Measurements from ENCODE around the gene OR10R2. TPM values are rescaled to one million over a fixed set of nuclear protein-coding genes. Genes with fewer than 3 reads are reported as not detected.

The OR10R2 gene
- total RNA-seq, 1 experiment from 2014 or later, result not detected

- H4K20me1 ChIP-seq (ENCODE audit: control insufficient read depth, insufficient read depth, insufficient read length), result no peaks in the 10 kb centered on the region
- no peak overlapping the region for H2BK120ac ChIP-seq (ENCODE audit: low read depth, low read length, poor library complexity, severe bottlenecking)
- H3K14ac ChIP-seq (ENCODE audit: insufficient read depth, low read length), result no peak overlapping the region
- H3K9me3 Mint-ChIP-seq, result peaks cover 2 to 11% of the 10 kb centered on the region in 2 experiments; a peak in 3 of 5 replicates
- no peak overlapping the region for H3T11ph ChIP-seq (ENCODE audit: low read length)
- no peaks in the 10 kb centered on the region for H3K79me1 ChIP-seq (ENCODE audit: insufficient read depth, low read depth, low read length, poor library complexity, severe bottlenecking)
- peaks cover 0 to 9% of the 10 kb centered on the region in 2 experiments; a peak in 2 of 4 replicates for H3K4me1 Mint-ChIP-seq
- H2BK20ac ChIP-seq (ENCODE audit: low read depth, low read length, poor library complexity, severe bottlenecking), result no peak overlapping the region
- H3K18ac ChIP-seq (ENCODE audit: insufficient read length, low read depth, low read length), result no peak overlapping the region
- no CpG with 5 or more reads among the region's 1 CpG for WGBS (ENCODE audit: extremely low coverage, insufficient read length, low lambda C conversion rate)
- no peak overlapping the region for H3K27ac Mint-ChIP-seq
- no peaks in the 10 kb centered on the region for H3K9me3 ChIP-seq (ENCODE audit: control insufficient read depth, low read depth, low read length)
- H4K8ac ChIP-seq (replicated peaks; ENCODE audit: insufficient read length, low read depth, low read length), result no peak overlapping the region
- H2AFZ ChIP-seq (ENCODE audit: low read length), result no peak overlapping the region
- H3K56ac ChIP-seq (ENCODE audit: insufficient read length, low read depth, low read length), result no peak overlapping the region
- no peak overlapping the region for H2BK5ac ChIP-seq (ENCODE audit: insufficient read length, low read length)
- H2BK15ac ChIP-seq (ENCODE audit: low read depth, low read length), result no peak overlapping the region
- H3K23me2 ChIP-seq (ENCODE audit: insufficient read length, low read depth, low read length, poor library complexity, severe bottlenecking), result no peaks in the 10 kb centered on the region
- no peak overlapping the region for H4K91ac ChIP-seq (ENCODE audit: insufficient read length, low read depth, low read length)
- H3K27ac ChIP-seq (ENCODE audit: insufficient read length, low read depth, low read length), result no peak overlapping the region
- no peak overlapping the region for H3K4me3 Mint-ChIP-seq
- H2AK5ac ChIP-seq (ENCODE audit: insufficient read length, low read length), result no peak overlapping the region
- no peak overlapping the region for H4K5ac ChIP-seq (ENCODE audit: insufficient read length, low read depth, low read length)
- no peaks in the 10 kb centered on the region for H3K4me1 ChIP-seq (ENCODE audit: insufficient read depth, low read length)
- no peaks in the 10 kb centered on the region for H3K27me3 Mint-ChIP-seq (ENCODE audit: low read depth)
- no peak overlapping the region for H3K9ac ChIP-seq (ENCODE audit: extremely low read depth, insufficient read length, low read length)
- no peaks in the 10 kb centered on the region for H3K79me2 ChIP-seq (ENCODE audit: insufficient read depth, low read length)
- no peak overlapping the region for H2BK12ac ChIP-seq (ENCODE audit: insufficient read length, low read depth, low read length)
- H3K36me3 Mint-ChIP-seq (ENCODE audit: insufficient read depth in 1 of 3, low read depth in 3 of 3), result peaks cover 0 to 18% (median 9%) of the 10 kb centered on the region in 3 experiments; a peak in 3 of 7 replicates
- H3K23ac ChIP-seq (ENCODE audit: insufficient read length, low read depth, low read length), result no peak overlapping the region
- no peak overlapping the region for H3K4me2 ChIP-seq (ENCODE audit: insufficient read depth, insufficient read length, low read length)
- DNase-seq, result no peak
- TF ChIP-seq CTCF (conservative IDR thresholded peaks at IDR 0.05), result no peak
- no peak overlapping the region for H3K4ac ChIP-seq (ENCODE audit: low read depth, low read length)
- H3K27me3 ChIP-seq (ENCODE audit: insufficient read depth, low read length), result no peaks in the 10 kb centered on the region
Measured at GRCh38 chr1:158454537-158454936, 17.5 kb upstream of the OR10R2 start.

Measured in H9 (cell line).